Nephron (organoid): ENCODE results near the gene SYNGAP1.

Experiments used
- H3K27ac Mint-ChIP-seq, 3 experiments: 2 replicates each; pipeline ENCODE4 v1.8.0; 2020; ENCODE audit warnings: mixed read lengths in 3 of 3, mild to moderate bottlenecking in 2 of 3, moderate library complexity in 1 of 3
- H3K27me3 Mint-ChIP-seq: 2 replicates; pipeline ENCODE4 v1.8.0; 2021; ENCODE audit warnings: low read depth, mild to moderate bottlenecking, moderate library complexity, mixed read lengths
- H3K36me3 Mint-ChIP-seq: 2 replicates; pipeline ENCODE4 v1.8.0; 2020; ENCODE audit warnings: low read depth, mixed read lengths
- H3K4me1 Mint-ChIP-seq: 2 replicates; pipeline ENCODE4 v1.8.0; 2020; ENCODE audit warnings: mixed read lengths
- H3K4me3 Mint-ChIP-seq, 3 experiments: 2 replicates each; pipeline ENCODE4 v1.8.0; 2020; ENCODE audit warnings: mild to moderate bottlenecking in 3 of 3, mixed read lengths in 3 of 3, moderate library complexity in 2 of 3
- H3K9me3 Mint-ChIP-seq: 2 replicates; pipeline ENCODE4 v1.8.0; 2020; ENCODE audit warnings: mixed read lengths
- TF ChIP-seq, protein P1 (sequence below), 3 experiments: fragments of 200-600 bp; sonication (generic); IDR thresholded peaks; one replicate each; pipeline ENCODE4 v1.5.0; 2021; ENCODE audit warnings: antibody characterized with exemption in 3 of 3; ENCODE audit not compliant: unreplicated experiment in 3 of 3

The SYNGAP1 gene

DNA sequence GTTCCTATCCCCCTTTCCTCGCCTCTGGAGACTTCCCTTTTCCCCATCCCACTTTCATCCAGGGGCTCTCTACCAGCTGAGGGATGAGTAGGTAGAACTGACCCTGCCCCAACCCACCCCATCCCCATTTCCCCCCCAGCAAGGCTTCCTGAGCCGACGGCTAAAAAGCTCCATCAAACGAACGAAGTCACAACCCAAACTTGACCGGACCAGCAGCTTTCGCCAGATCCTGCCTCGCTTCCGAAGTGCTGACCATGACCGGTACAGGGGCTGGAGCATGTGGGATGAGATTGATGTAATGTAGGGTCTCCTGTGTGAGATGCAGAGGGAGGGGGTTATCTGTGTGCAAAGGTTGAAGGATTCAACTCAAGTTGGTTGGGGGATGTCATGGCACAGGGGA lies 12.7 kb downstream of the SYNGAP1 start:
- Mint-ChIP-seq H3K4me3 (peak overlapping the region; percentile 52 to 59 (median 55)), H3K9me3 (no peaks in the 10 kb centered on the region), H3K27me3 (no peaks in the 10 kb centered on the region), H3K36me3 (peaks cover 26% of the 10 kb centered on the region), H3K27ac (peak overlapping the region; percentile 26 to 50 (median 44)), H3K4me1 (peaks cover 55% of the 10 kb centered on the region)
- TF ChIP-seq, protein P1, sequence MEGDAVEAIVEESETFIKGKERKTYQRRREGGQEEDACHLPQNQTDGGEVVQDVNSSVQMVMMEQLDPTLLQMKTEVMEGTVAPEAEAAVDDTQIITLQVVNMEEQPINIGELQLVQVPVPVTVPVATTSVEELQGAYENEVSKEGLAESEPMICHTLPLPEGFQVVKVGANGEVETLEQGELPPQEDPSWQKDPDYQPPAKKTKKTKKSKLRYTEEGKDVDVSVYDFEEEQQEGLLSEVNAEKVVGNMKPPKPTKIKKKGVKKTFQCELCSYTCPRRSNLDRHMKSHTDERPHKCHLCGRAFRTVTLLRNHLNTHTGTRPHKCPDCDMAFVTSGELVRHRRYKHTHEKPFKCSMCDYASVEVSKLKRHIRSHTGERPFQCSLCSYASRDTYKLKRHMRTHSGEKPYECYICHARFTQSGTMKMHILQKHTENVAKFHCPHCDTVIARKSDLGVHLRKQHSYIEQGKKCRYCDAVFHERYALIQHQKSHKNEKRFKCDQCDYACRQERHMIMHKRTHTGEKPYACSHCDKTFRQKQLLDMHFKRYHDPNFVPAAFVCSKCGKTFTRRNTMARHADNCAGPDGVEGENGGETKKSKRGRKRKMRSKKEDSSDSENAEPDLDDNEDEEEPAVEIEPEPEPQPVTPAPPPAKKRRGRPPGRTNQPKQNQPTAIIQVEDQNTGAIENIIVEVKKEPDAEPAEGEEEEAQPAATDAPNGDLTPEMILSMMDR (IDR thresholded peaks at IDR 0.05; ENCODE audit: unreplicated experiment in 3 of 3), result no peak

DNA sequence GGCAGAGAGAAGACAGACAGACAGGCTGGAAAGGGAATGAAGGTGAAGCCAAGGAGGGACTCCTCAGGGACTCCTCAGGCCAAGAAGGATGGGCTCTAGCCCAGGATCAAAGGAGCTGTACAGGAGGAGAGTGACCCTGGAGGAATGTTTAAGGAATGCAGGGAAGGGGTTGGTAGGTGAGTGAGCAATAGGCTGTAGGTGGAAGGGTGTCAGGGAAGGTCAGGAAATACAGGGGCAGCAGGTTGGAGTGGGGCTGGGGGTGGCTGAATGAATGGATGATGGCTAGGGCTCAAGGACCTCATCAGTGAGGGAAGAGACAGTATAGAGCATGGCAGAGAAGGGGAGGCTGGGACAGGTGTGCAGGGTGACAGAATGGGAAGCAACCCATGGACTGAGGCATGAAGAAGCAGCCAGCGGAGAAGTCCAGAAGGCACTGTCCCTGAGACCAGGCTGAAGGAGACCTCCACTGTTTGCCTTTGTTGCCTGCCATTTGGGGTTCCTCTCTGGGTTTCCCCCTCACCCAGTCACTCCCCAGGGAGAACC lies 13.2 kb downstream of the SYNGAP1 start:
- no peaks in the 10 kb centered on the region for H3K27me3 Mint-ChIP-seq
- H3K36me3 Mint-ChIP-seq, result peaks cover 29% of the 10 kb centered on the region
- peak overlapping the region; percentile 42 to 55 (median 49) for H3K4me3 Mint-ChIP-seq
- TF ChIP-seq, protein P1 (IDR thresholded peaks at IDR 0.05; ENCODE audit: unreplicated experiment in 3 of 3), result no peak
- peaks cover 55% of the 10 kb centered on the region for H3K4me1 Mint-ChIP-seq
- H3K27ac Mint-ChIP-seq, result peak overlapping the region; percentile 26 to 44 (median 31)
- no peaks in the 10 kb centered on the region for H3K9me3 Mint-ChIP-seq

DNA sequence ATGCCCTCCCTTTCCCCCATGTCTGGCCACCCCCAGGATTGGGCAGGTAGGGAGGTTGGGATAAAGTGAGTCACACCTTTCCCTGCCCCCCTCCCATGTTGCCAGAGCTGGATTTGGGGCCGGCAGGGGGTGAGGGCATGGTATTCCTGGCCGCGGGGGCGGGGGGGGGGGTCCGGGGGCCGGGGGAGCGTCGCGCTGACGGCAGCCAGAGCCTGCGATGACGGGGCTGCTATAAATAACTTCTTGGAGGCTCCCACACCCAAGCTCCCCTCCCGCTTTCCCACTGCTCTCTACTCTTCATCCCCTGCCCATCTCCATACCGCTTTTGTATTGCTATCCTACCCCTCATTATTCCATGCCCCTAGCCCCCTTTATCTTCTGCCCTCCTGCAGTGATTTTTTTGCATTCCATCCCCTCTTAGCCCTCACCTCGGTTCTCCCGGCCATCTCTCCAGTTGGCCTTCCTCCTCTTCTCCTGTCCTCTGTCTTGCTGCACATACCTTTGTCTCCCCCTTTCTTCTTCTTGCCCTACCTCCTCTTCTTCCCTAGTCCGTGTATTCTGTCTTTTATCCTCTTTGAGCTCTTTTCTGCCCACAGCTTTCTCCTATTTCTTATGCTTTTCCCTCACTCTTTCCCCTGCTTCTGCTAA lies 13.8 kb downstream of the SYNGAP1 start:
- Mint-ChIP-seq H3K4me1 (peaks cover 50% of the 10 kb centered on the region), H3K27me3 (no peaks in the 10 kb centered on the region), H3K4me3 (peak overlapping the region; percentile 1 to 37 (median 6)), H3K27ac (peak overlapping the region in 2 of 3 experiments; percentile 1 to 5), H3K36me3 (peaks cover 35% of the 10 kb centered on the region), H3K9me3 (no peaks in the 10 kb centered on the region)
- TF ChIP-seq, protein P1 (IDR thresholded peaks at IDR 0.05; ENCODE audit: unreplicated experiment in 3 of 3), result no peak

DNA sequence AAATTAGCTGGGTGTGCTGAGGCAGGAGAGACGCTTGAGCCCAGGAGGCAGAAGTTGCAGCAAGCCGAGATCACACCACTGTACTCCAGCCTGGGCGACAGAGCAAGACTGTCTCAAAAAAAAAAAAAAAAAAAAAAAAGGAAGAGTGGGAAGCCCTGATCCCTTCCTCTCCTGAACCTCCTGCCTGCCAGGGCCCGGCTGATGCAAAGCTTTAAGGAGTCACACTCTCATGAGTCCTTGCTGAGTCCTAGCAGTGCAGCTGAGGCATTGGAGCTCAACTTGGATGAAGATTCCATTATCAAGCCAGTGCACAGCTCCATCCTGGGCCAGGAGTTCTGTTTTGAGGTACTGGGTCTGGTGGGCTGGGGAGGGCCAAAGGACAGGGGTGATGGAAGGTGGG lies 15.1 kb downstream of the SYNGAP1 start:
- TF ChIP-seq, protein P1 (IDR thresholded peaks at IDR 0.05; ENCODE audit: unreplicated experiment in 3 of 3), result no peak
- Mint-ChIP-seq H3K4me3 (no peak overlapping the region), H3K36me3 (peaks cover 47% of the 10 kb centered on the region), H3K4me1 (peaks cover 37% of the 10 kb centered on the region), H3K27ac (no peak overlapping the region), H3K9me3 (no peaks in the 10 kb centered on the region), H3K27me3 (no peaks in the 10 kb centered on the region)

DNA sequence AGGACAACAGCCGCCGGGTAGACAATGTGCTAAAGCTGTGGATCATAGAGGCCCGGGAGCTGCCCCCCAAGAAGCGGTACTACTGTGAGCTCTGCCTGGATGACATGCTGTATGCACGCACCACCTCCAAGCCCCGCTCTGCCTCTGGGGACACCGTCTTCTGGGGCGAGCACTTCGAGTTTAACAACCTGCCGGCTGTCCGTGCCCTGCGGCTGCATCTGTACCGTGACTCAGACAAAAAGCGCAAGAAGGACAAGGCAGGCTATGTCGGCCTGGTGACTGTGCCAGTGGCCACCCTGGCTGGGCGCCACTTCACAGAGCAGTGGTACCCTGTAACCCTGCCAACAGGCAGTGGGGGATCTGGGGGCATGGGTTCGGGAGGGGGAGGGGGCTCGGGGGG lies 17.8 kb downstream of the SYNGAP1 start:
- H3K27ac Mint-ChIP-seq, result no peak overlapping the region
- no peaks in the 10 kb centered on the region for H3K27me3 Mint-ChIP-seq
- no peak overlapping the region for H3K4me3 Mint-ChIP-seq
- peaks cover 68% of the 10 kb centered on the region for H3K36me3 Mint-ChIP-seq
- H3K4me1 Mint-ChIP-seq, result peaks cover 15% of the 10 kb centered on the region
- TF ChIP-seq, protein P1 (IDR thresholded peaks at IDR 0.05; ENCODE audit: unreplicated experiment in 3 of 3), result no peak
- no peaks in the 10 kb centered on the region for H3K9me3 Mint-ChIP-seq
